IMR-90 (cell line): ENCODE results near the gene UNC13A. TPM values are rescaled to one million over a fixed set of nuclear protein-coding genes. Genes with fewer than 3 reads are reported as not detected.

Experiments
- ATAC-seq: fragments of 200-7000 bp; cut with Tn5 transposase; 2 replicates; pipeline ENCODE4 v1.9.1; 2020; ENCODE audit warnings: low read depth, mild to moderate bottlenecking, moderate library complexity
- BruUV-seq: library from RNA; stranded (reverse); fragments of 400-500 nt; replicated peaks from 2 replicates; lab custom pipeline; 2021; lab: Mats Ljungman, UMichigan
- CTCF ChIA-PET: fragments of 300-600 bp; formaldehyde crosslinking; extraction: SDS; loops from one replicate; lab custom pipeline; 2021; ENCODE audit warnings: antibody characterized with exemption; lab: Yijun Ruan, JAX
- POLR2A ChIA-PET: fragments of 300-600 bp; sonication (Branson Sonifier 250); formaldehyde crosslinking; loops from one replicate; lab custom pipeline; 2022; ENCODE audit warnings: antibody characterized with exemption; ENCODE audit not compliant: unreplicated experiment; lab: Charles Lee
- DNase-seq: peaks from one replicate; pipeline ENCODE4 v3.0.0; 2013
- H2AFZ ChIP-seq: replicated peaks from 2 replicates; pipeline ENCODE3; 2013; ENCODE audit warnings: low read length, mild to moderate bottlenecking; ENCODE audit not compliant: poor library complexity
- H2AK5ac ChIP-seq: 2 replicates; pipeline ENCODE4 v1.6.1; 2013; ENCODE audit warnings: low read depth, low read length, inconsistent platforms
- H2AK9ac ChIP-seq: replicated peaks from 2 replicates; pipeline ENCODE3; 2013; ENCODE audit warnings: mild to moderate bottlenecking, low read depth, low read length, moderate library complexity; ENCODE audit not compliant: poor library complexity
- H2BK120ac ChIP-seq: 2 replicates; pipeline ENCODE4 v1.6.1; 2013; ENCODE audit warnings: low read depth, low read length, inconsistent platforms
- H2BK15ac ChIP-seq: 3 replicates; pipeline ENCODE4 v1.6.1; 2013; ENCODE audit warnings: low read depth, low read length, inconsistent platforms
- H2BK20ac ChIP-seq: 2 replicates; pipeline ENCODE4 v1.6.1; 2013; ENCODE audit warnings: low read depth, mild to moderate bottlenecking, inconsistent platforms, low read length, moderate library complexity
- H2BK5ac ChIP-seq: 2 replicates; pipeline ENCODE4 v1.6.1; 2013; ENCODE audit warnings: mild to moderate bottlenecking, low read depth, low read length, inconsistent platforms; ENCODE audit not compliant: poor library complexity, severe bottlenecking
- H3K14ac ChIP-seq: replicated peaks from 2 replicates; pipeline ENCODE4 v1.6.1; 2013; ENCODE audit warnings: low read depth, low read length, inconsistent platforms
- H3K18ac ChIP-seq: 2 replicates; pipeline ENCODE4 v1.6.1; 2013; ENCODE audit warnings: low read depth, low read length, control low read depth
- H3K23ac ChIP-seq: 2 replicates; pipeline ENCODE4 v1.6.1; 2013; ENCODE audit warnings: low read depth, low read length, inconsistent platforms
- H3K27ac ChIP-seq: 2 replicates; pipeline ENCODE4 v1.5.1; 2013; ENCODE audit warnings: mild to moderate bottlenecking, control low read depth, low read length; ENCODE audit not compliant: insufficient read depth
- H3K27me3 ChIP-seq: 2 replicates; pipeline ENCODE4 v1.6.1; 2013; ENCODE audit warnings: low read length; ENCODE audit not compliant: control insufficient read depth, insufficient read depth
- H3K36me3 ChIP-seq: 2 replicates; pipeline ENCODE4 v1.6.1; 2013; ENCODE audit warnings: low read length, mixed read lengths; ENCODE audit not compliant: control insufficient read depth, insufficient read depth
- H3K4ac ChIP-seq: 2 replicates; pipeline ENCODE4 v1.6.1; 2013; ENCODE audit warnings: low read depth, low read length, inconsistent platforms
- H3K4me1 ChIP-seq: 2 replicates; pipeline ENCODE4 v1.6.1; 2013; ENCODE audit warnings: low read length, mixed read lengths; ENCODE audit not compliant: control insufficient read depth, insufficient read depth
- H3K4me2 ChIP-seq: 2 replicates; pipeline ENCODE4 v1.6.1; 2013; ENCODE audit warnings: low read depth, mild to moderate bottlenecking, control low read depth, low read length, moderate library complexity
- H3K4me3 ChIP-seq: 2 replicates; pipeline ENCODE4 v1.5.1; 2013; ENCODE audit warnings: low read depth, mild to moderate bottlenecking, control low read depth, low read length, moderate library complexity; ENCODE audit not compliant: insufficient read depth
- H3K56ac ChIP-seq: 2 replicates; pipeline ENCODE4 v1.6.1; 2013; ENCODE audit warnings: low read length, inconsistent platforms; ENCODE audit not compliant: insufficient read depth; ENCODE audit errors: extremely low read depth
- H3K79me1 ChIP-seq, 2 experiments: 2 replicates each; pipeline ENCODE4 v1.6.1; 2013; ENCODE audit warnings: low read length in 2 of 2, inconsistent platforms in 1 of 2, low read depth in 1 of 2
- H3K9ac ChIP-seq: 2 replicates; pipeline ENCODE4 v1.6.1; 2013; ENCODE audit warnings: low read depth, low read length, control low read depth
- H3K9me1 ChIP-seq: 2 replicates; pipeline ENCODE4 v1.6.1; 2013; ENCODE audit warnings: low read length, inconsistent platforms; ENCODE audit not compliant: insufficient read depth
- H3K9me3 ChIP-seq: 2 replicates; pipeline ENCODE4 v1.6.1; 2013; ENCODE audit warnings: low read length; ENCODE audit not compliant: control insufficient read depth, insufficient read depth
- H4K20me1 ChIP-seq: 2 replicates; pipeline ENCODE4 v1.6.1; 2013; ENCODE audit warnings: low read length, inconsistent platforms; ENCODE audit not compliant: insufficient read depth
- H4K5ac ChIP-seq: 2 replicates; pipeline ENCODE4 v1.6.1; 2013; ENCODE audit warnings: mild to moderate bottlenecking, low read depth, low read length, control low read depth
- H4K8ac ChIP-seq, 2 experiments: 2 replicates each; pipeline ENCODE4 v1.6.1; 2013; ENCODE audit warnings: low read depth in 2 of 2, low read length in 2 of 2, control low read depth in 1 of 2, inconsistent platforms in 1 of 2
- H4K91ac ChIP-seq: 2 replicates; pipeline ENCODE4 v1.6.1; 2013; ENCODE audit warnings: low read depth, low read length, inconsistent platforms; ENCODE audit not compliant: insufficient read depth
- CEBPB ChIP-seq: IDR thresholded peaks from 2 replicates; pipeline ENCODE4 v1.6.1; 2012; ENCODE audit warnings: low read depth, low read length, improper control_type of control experiment
- MAZ ChIP-seq: IDR thresholded peaks from 2 replicates; pipeline ENCODE4 v1.6.1; 2012; ENCODE audit warnings: low read depth, mild to moderate bottlenecking, low read length, improper control_type of control experiment, moderate library complexity, borderline replicate concordance
- MXI1 ChIP-seq: IDR thresholded peaks from 2 replicates; pipeline ENCODE4 v1.6.1; 2012; ENCODE audit warnings: low read depth, mild to moderate bottlenecking, low read length, moderate library complexity, borderline replicate concordance
- NFE2L2 ChIP-seq: fragments of 150-350 bp; IDR thresholded peaks from 2 replicates; pipeline ENCODE4 v1.6.1; 2016; ENCODE audit warnings: low read depth, mild to moderate bottlenecking, low read length
- RAD21 ChIP-seq: IDR thresholded peaks from 2 replicates; pipeline ENCODE4 v1.6.1; 2012; ENCODE audit warnings: low read length, improper control_type of control experiment
- WGBS, 2 experiments: methylation state at CpG; one replicate each; pipeline versions ENCODE4 v1.1.5 to v1.1.7; 2013; ENCODE audit warnings: missing lambda C conversion rate in 2 of 2; ENCODE audit not compliant: insufficient read length in 1 of 2; ENCODE audit errors: extremely low coverage in 2 of 2; 5-methylcytosine and 5-hydroxymethylcytosine counted together
- dilution Hi-C: fragments of 300-500 bp; cut with HindIII; formaldehyde crosslinking; loops from one replicate; pipeline ENCODE4 v1.14.3; 2018; ENCODE audit warnings: low sequenced_read_pairs; ENCODE audit not compliant: unreplicated experiment
- in situ Hi-C: fragments of 300-500 bp; cut with MboI; formaldehyde crosslinking; loops from 3 replicates; pipeline ENCODE4 v1.14.3; 2019; ENCODE audit warnings: low sequenced_read_pairs, inconsistent platforms, mixed read lengths
- intact Hi-C: fragments of 100-400 bp; cut with micrococcal nuclease; formaldehyde crosslinking; loops from 2 replicates; pipeline ENCODE4 v1.10.0; 2022
- polyA plus RNA-seq, 3 experiments: library from polyadenylated mRNA; depleted of rRNA; stranded (reverse); fragments of >200 nt; gene quantifications; 2 replicates each; pipeline ENCODE4 v1.2.3, GENCODE V29; 2012; ENCODE audit warnings: low replicate concordance in 1 of 3
- total RNA-seq: library from RNA; depleted of rRNA; stranded (reverse); fragments of >200 nt; gene quantifications from 2 replicates; pipeline ENCODE4 v1.2.3, GENCODE V29; 2012
- TF ChIP-seq, protein P1 (sequence below): fragments of 150-350 bp; IDR thresholded peaks from 2 replicates; pipeline ENCODE4 v1.6.1; 2016; ENCODE audit warnings: low read depth, mild to moderate bottlenecking, low read length, moderate library complexity, borderline replicate concordance
- TF ChIP-seq, protein P2 (sequence below): fragments of 150-350 bp; IDR thresholded peaks from 2 replicates; pipeline ENCODE4 v1.6.1; 2017; ENCODE audit warnings: mild to moderate bottlenecking, antibody characterized with exemption, low read length, low read depth

UNC13A gene
- total and polyA plus RNA-seq, 2 of the 4 experiments (the other 2 are of a cell fraction): 0.18 to 0.22 TPM

DNA sequence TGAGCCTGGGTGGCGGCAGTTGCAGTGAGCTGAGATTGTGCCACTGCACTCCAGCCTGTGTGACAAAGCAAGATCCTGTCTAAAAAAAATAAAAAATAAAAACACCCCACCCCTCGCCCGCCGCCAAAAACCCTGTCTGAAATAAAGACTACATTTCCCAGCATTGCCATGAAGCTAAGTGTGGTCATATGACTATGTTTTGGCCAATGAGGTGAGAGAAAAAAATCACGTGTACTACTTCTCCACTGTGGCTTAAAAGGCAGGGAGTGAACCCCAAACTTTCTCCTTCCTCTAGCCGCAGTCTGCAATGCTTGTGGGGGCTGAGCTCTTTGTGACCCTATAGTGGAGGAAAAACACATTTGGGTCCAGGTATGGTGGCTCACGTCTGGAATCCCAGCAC, 77.8 kb downstream of the UNC13A start:
- no peak overlapping the region for H3K4me3 ChIP-seq
- H2BK20ac ChIP-seq: no peak overlapping the region
- H4K8ac ChIP-seq: no peak overlapping the region
- no peaks in the 10 kb centered on the region for H4K20me1 ChIP-seq
- no peaks in the 10 kb centered on the region for H3K4me1 ChIP-seq
- H2BK5ac ChIP-seq: no peak overlapping the region
- no peak overlapping the region for H2BK120ac ChIP-seq
- WGBS, 2 experiments: 100% methylated on average over 1 of the region's 7 CpGs; no CpG with 5 or more reads in 1 of the 2 experiments
- no peak overlapping the region for H3K4me2 ChIP-seq
- POLR2A ChIA-PET: no interaction called here
- H3K9me1 ChIP-seq: no peaks in the 10 kb centered on the region; the same call in 1 of the 2 replicates
- no peak overlapping the region for H2AK5ac ChIP-seq
- no peak overlapping the region for H4K91ac ChIP-seq
- H3K27ac ChIP-seq: no peak overlapping the region
- H3K56ac ChIP-seq: no peak overlapping the region
- TF ChIP-seq NFE2L2 (no peak), CEBPB (no peak), MAZ (no peak), MXI1 (no peak), RAD21 (no peak)
- TF ChIP-seq, protein P1, sequence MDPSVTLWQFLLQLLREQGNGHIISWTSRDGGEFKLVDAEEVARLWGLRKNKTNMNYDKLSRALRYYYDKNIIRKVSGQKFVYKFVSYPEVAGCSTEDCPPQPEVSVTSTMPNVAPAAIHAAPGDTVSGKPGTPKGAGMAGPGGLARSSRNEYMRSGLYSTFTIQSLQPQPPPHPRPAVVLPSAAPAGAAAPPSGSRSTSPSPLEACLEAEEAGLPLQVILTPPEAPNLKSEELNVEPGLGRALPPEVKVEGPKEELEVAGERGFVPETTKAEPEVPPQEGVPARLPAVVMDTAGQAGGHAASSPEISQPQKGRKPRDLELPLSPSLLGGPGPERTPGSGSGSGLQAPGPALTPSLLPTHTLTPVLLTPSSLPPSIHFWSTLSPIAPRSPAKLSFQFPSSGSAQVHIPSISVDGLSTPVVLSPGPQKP: no peak
- TF ChIP-seq, protein P2, sequence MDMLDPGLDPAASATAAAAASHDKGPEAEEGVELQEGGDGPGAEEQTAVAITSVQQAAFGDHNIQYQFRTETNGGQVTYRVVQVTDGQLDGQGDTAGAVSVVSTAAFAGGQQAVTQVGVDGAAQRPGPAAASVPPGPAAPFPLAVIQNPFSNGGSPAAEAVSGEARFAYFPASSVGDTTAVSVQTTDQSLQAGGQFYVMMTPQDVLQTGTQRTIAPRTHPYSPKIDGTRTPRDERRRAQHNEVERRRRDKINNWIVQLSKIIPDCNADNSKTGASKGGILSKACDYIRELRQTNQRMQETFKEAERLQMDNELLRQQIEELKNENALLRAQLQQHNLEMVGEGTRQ: peak; percentile 93
- no peak overlapping the region for H3K9ac ChIP-seq
- no peak overlapping the region for H3K4ac ChIP-seq
- H3K18ac ChIP-seq: no peak overlapping the region
- H3K9me3 ChIP-seq: no peaks in the 10 kb centered on the region
- no peaks in the 10 kb centered on the region for H3K36me3 ChIP-seq
- H4K5ac ChIP-seq: no peak overlapping the region
- dilution Hi-C loops (no loop called here), in situ Hi-C loops (no loop called here), intact Hi-C loops (no loop called here)
- DNase-seq (peak; percentile 14), ATAC-seq (no peak)
- no peaks in the 10 kb centered on the region; the same call in 1 of the 2 replicates for H3K27me3 ChIP-seq
- CTCF ChIA-PET: interaction anchor here (0.6 kb wide), 2 partner anchors 28 to 53 kb away, joined by 3 read pairs; no protein-coding TSS in a partner anchor
- H2BK15ac ChIP-seq: no peak overlapping the region
- H2AK9ac ChIP-seq: no peak overlapping the region
- H3K14ac ChIP-seq: no peak overlapping the region
- no peak overlapping the region for H3K23ac ChIP-seq
- H3K79me1 ChIP-seq: no peaks in the 10 kb centered on the region
- BruUV-seq: no TSS peak
- no peak overlapping the region for H2AFZ ChIP-seq
